ENCODE data around the gene RIMKLA. TPM values are rescaled to one million over a fixed set of nuclear protein-coding genes. Genes with fewer than 3 reads are reported as not detected.
A peak's percentile ranks its signal among the peaks of the same experiment; 100 is the strongest.

RIMKLA gene
- total RNA-seq, 4 donors from 2014 or later, result 2.4 to 11.9 (median 8.8) TPM

DNA sequence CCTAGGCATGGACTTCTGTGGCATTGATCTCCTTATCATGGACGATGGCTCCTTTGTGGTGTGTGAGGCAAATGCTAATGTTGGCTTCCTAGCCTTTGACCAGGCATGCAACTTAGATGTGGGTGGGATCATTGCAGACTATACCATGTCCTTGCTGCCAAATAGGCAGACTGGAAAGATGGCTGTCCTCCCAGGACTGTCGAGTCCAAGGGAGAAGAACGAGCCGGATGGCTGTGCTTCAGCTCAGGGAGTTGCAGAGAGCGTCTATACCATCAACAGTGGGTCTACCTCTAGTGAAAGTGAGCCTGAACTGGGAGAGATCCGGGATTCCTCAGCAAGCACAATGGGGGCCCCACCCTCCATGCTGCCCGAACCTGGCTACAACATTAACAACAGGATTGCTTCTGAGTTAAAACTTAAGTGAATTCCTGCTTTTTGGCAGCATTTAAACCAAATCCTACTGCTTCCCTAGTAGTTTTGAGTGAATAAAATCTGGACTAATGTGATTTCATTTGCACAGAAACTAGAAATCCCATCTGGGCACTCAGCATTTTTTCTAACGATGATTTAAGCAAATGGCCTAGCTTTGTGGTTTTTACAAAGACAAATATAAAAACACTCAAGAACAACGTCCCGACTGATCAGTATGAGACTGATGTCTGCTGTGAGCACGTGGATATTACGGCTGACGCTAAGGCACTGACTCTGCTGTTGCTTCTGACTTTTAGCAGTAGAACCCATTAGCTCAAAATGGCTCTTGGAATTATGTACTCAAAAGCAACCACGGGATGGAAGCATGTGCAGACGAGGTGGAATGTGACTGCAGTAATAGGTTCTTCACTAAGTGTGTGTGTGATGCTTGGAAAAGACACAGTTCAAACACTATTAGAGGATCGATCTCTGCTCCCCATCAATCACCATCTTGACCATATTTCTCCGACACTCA, 34.2 kb downstream of the RIMKLA start:
- in situ Hi-C loops (cut with MboI; ENCODE audit: low pct_ligation_motif_present in 1 of 4, low pct_unique_long_range_greater_than_20kb in 1 of 4, low sequenced_read_pairs in 3 of 4), result no loop called here
- H3K9me3 ChIP-seq, result no peaks in the 10 kb centered on the region
- WGBS, 2 donors (ENCODE audit: low coverage in 1 of 2), result 89 to 92% methylated on average over 8 to 17 of the region's 17 CpGs
- no peak for TF ChIP-seq POLR2A (IDR thresholded peaks at IDR 0.05)
- no peak for TF ChIP-seq EP300 (IDR thresholded peaks at IDR 0.05; ENCODE audit: low read depth)
- no peak for TF ChIP-seq POLR2AphosphoS5 (IDR thresholded peaks at IDR 0.05)
- TF ChIP-seq CTCF (IDR thresholded peaks at IDR 0.05), result no peak
- H3K27ac ChIP-seq, result no peak overlapping the region
- DNase-seq, result no peak
- H3K36me3 ChIP-seq, result no peaks in the 10 kb centered on the region
- peaks cover 0 to 3% (median 1%) of the 10 kb centered on the region in 4 donors for H3K4me1 ChIP-seq
- H3K27me3 ChIP-seq, result no peaks in the 10 kb centered on the region
- H3K4me3 ChIP-seq, result no peak overlapping the region
- intact Hi-C loops (cut with DNase I; ENCODE audit: low total_unique reads), result no loop called here

GRCh38 chr1:42417166-42417565, 36.6 kb downstream of the RIMKLA start:
- WGBS, 2 donors (ENCODE audit: low coverage in 1 of 2), result 59% methylated on average over 3 of the region's 3 CpGs; no CpG with 5 or more reads in 1 of the 2 donors
- H3K27me3 ChIP-seq, result no peaks in the 10 kb centered on the region
- peaks cover 0 to 20% (median 11%) of the 10 kb centered on the region in 4 donors for H3K4me1 ChIP-seq
- no peaks in the 10 kb centered on the region for H3K36me3 ChIP-seq
- H3K27ac ChIP-seq, result no peak overlapping the region
- TF ChIP-seq CTCF (IDR thresholded peaks at IDR 0.05) (no peak), POLR2A (IDR thresholded peaks at IDR 0.05) (no peak), EP300 (IDR thresholded peaks at IDR 0.05; ENCODE audit: low read depth) (no peak), POLR2AphosphoS5 (IDR thresholded peaks at IDR 0.05) (no peak)
- no peak for DNase-seq
- no peak overlapping the region for H3K4me3 ChIP-seq
- no peaks in the 10 kb centered on the region for H3K9me3 ChIP-seq
- intact Hi-C loops (cut with DNase I; ENCODE audit: low total_unique reads) (no loop called here), in situ Hi-C loops (cut with MboI; ENCODE audit: low pct_ligation_motif_present in 1 of 4, low pct_unique_long_range_greater_than_20kb in 1 of 4, low sequenced_read_pairs in 3 of 4) (no loop called here)

DNA sequence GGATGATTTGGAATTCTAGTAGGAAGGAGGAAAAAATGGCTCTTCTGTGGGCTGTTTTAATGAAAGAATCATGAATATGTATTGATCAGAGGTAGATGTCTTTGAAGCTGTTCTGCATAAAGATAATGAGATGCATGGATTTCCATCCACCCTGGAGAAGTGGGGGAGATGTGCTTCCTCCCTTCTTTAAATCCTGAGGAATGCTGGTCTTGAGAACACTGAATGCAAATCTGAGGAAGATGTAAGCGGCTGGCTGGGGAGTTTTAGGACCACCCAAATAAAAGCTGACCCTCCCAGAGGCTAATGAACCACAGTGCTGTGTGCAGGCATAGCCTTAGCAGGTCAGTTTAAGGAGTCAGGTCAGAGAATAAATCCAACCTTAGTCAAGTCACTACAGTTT, 37.9 kb downstream of the RIMKLA start:
- no peak for DNase-seq
- 85 to 88% methylated on average over 1 of the region's 1 CpG for WGBS, 2 donors (ENCODE audit: low coverage in 1 of 2)
- Histone ChIP-seq H3K4me1 (peaks cover 0 to 20% (median 11%) of the 10 kb centered on the region in 4 donors), H3K27me3 (no peaks in the 10 kb centered on the region), H3K36me3 (no peaks in the 10 kb centered on the region), H3K27ac (peak overlapping the region in 1 of 4 donors; percentile 63), H3K9me3 (no peaks in the 10 kb centered on the region), H3K4me3 (no peak overlapping the region)
- no peak for TF ChIP-seq CTCF (IDR thresholded peaks at IDR 0.05)
- TF ChIP-seq EP300 (IDR thresholded peaks at IDR 0.05; ENCODE audit: low read depth), result no peak
- no peak for TF ChIP-seq POLR2AphosphoS5 (IDR thresholded peaks at IDR 0.05)
- TF ChIP-seq POLR2A (IDR thresholded peaks at IDR 0.05), result no peak
- in situ Hi-C loops (cut with MboI; ENCODE audit: low pct_ligation_motif_present in 1 of 4, low pct_unique_long_range_greater_than_20kb in 1 of 4, low sequenced_read_pairs in 3 of 4) (no loop called here), intact Hi-C loops (cut with DNase I; ENCODE audit: low total_unique reads) (no loop called here)

GRCh38 chr1:42419126-42419821, 38.7 kb downstream of the RIMKLA start:
- Histone ChIP-seq H3K4me1 (peaks cover 0 to 20% (median 11%) of the 10 kb centered on the region in 4 donors), H3K4me3 (no peak overlapping the region), H3K9me3 (no peaks in the 10 kb centered on the region), H3K27ac (peak overlapping the region; percentile 28 to 74 (median 66)), H3K36me3 (no peaks in the 10 kb centered on the region), H3K27me3 (no peaks in the 10 kb centered on the region)
- in situ Hi-C loops (cut with MboI; ENCODE audit: low pct_ligation_motif_present in 1 of 4, low pct_unique_long_range_greater_than_20kb in 1 of 4, low sequenced_read_pairs in 3 of 4) (no loop called here), intact Hi-C loops (cut with DNase I; ENCODE audit: low total_unique reads) (no loop called here)
- 50 to 79% methylated on average over 2 to 5 of the region's 5 CpGs for WGBS, 2 donors (ENCODE audit: low coverage in 1 of 2)
- TF ChIP-seq CTCF (IDR thresholded peaks at IDR 0.05) (no peak), POLR2AphosphoS5 (IDR thresholded peaks at IDR 0.05) (peak; percentile 50 to 90 (median 65)), POLR2A (IDR thresholded peaks at IDR 0.05) (no peak)
- DNase-seq, result peak; percentile 22
